Measurements from ENCODE around the gene PWWP2A.

PWWP2A gene

DNA sequence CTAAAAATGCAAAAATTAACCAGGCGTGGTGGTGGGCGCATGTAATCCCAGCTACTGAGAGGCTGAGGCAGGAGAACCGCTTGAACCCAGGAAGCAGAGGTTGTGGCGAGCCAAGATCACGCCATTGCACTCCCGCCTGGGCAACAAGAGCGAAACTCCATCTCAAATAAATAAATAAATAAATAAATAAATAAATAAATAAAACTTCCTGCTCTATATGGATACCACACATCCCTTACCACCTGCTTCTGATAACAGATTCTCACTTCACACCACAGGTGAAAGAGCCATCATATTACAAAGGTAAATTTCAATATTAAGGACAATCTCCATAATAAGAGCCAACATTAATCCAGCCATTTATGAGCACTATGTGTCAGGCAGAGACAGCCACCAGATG, 9.4 kb upstream of the PWWP2A start:
- no peak overlapping the region for H3K27ac ChIP-seq (ENCODE audit: low read length)
- H3K27me3 ChIP-seq (ENCODE audit: control insufficient read depth in 1 of 2, insufficient read depth in 2 of 2, low read length in 2 of 2): no peaks in the 10 kb centered on the region
- H3K36me3 ChIP-seq (ENCODE audit: control insufficient read depth in 2 of 2, insufficient read depth in 2 of 2, low read length in 2 of 2): no peaks in the 10 kb centered on the region
- no peak overlapping the region for H3K9ac ChIP-seq (ENCODE audit: low read length in 2 of 2)
- peaks cover 7% of the 10 kb centered on the region for H3K4me1 ChIP-seq (ENCODE audit: control insufficient read depth, insufficient read depth, low read length)
- no peak overlapping the region for H3K4me3 ChIP-seq (ENCODE audit: low read length in 2 of 2)
- H3K9me3 ChIP-seq (ENCODE audit: control insufficient read depth in 2 of 2, low read length in 2 of 2): no peaks in the 10 kb centered on the region

DNA sequence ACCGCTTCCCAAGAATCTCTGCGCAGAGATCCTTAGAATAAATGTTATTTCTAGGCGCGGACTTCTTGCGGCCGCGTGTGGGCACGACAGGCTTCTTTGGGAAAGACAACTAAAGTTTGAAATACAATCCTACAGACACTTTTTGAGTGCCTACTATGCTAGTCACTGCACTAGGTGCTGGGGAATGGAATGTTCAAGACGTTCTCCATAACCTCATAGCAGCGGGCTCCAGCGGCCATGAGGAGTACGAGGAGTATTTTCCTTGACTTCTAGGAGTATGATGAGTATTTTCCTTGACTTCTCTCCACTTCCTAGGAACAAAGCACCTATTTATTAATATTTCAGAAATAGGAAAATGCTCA, 636 bp upstream of the PWWP2A start:
- Histone ChIP-seq H3K9me3 (ENCODE audit: control insufficient read depth in 2 of 2, low read length in 2 of 2) (no peaks in the 10 kb centered on the region), H3K27ac (ENCODE audit: low read length) (no peak overlapping the region), H3K4me3 (ENCODE audit: low read length in 2 of 2) (no peak overlapping the region), H3K9ac (ENCODE audit: low read length in 2 of 2) (no peak overlapping the region), H3K27me3 (ENCODE audit: control insufficient read depth in 1 of 2, insufficient read depth in 2 of 2, low read length in 2 of 2) (no peaks in the 10 kb centered on the region), H3K4me1 (ENCODE audit: control insufficient read depth, insufficient read depth, low read length) (peaks cover 4% of the 10 kb centered on the region), H3K36me3 (ENCODE audit: control insufficient read depth in 2 of 2, insufficient read depth in 2 of 2, low read length in 2 of 2) (no peaks in the 10 kb centered on the region)

DNA sequence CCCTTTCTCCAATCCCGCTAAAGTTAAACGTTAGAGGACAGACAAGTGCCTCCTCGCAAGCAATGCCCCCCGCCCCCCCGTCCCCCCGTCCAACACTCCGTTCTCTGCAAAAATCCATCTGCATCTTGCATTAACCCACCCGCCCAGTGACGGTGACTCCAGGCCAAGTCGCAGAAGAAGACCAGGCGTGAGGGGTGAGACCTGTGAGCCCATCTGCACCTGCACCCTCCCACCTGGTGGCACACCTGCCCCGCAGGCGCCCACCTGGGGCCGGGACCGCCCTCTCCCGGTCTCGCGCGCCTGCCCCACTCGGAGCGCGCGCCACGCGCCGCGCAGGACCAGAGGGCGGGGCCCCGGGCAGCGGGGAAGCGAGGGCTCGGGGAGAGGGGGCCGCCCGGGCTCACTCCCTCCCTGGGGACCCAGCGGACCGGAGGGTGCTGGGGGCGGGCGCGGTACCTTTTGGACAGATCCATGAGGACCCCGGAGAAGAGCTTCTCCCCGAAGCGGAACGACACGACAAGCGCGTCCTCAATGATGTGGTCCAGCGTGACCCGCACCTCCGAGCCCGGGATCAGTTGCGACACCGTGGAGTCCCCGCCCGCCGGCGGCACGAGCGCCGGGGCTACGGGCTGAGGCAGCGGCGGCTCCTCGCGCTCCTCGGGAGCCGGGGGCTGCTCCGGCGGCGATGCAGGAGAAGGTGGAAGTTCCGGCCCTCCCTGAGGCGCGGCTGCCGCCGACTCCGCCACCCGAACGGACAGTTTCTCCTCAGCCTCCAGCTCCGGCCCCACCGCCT, 705 bp downstream of the PWWP2A start:
- Histone ChIP-seq H3K27me3 (ENCODE audit: control insufficient read depth in 1 of 2, insufficient read depth in 2 of 2, low read length in 2 of 2) (no peaks in the 10 kb centered on the region), H3K4me3 (ENCODE audit: low read length in 2 of 2) (peak overlapping the region; percentile 83 to 84)

DNA sequence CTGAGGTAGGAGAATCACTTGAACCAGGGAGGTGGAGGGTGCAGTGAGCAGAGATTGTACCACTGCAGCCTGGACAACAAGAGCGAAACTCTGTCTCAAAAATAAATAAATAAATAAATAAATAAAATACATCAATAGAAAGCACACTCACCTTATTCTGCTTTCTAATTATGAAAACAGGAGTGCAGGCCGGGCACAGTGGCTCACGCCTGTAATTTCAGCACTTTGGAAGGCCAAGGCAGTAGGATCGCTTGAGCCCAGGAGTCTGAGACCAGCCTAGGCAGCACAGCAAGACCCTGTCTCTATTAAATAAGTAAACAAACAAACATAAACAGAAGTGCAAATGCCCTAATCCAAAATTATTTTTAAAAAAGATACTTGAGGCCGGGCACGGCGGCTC, 2.3 kb downstream of the PWWP2A start:
- H3K9me3 ChIP-seq (ENCODE audit: control insufficient read depth in 2 of 2, low read length in 2 of 2): no peaks in the 10 kb centered on the region
- no peak overlapping the region for H3K9ac ChIP-seq (ENCODE audit: low read length in 2 of 2)
- H3K4me3 ChIP-seq (ENCODE audit: low read length in 2 of 2): no peak overlapping the region
- peaks cover 2 to 12% of the 10 kb centered on the region in 2 donors for H3K36me3 ChIP-seq (ENCODE audit: control insufficient read depth in 2 of 2, insufficient read depth in 2 of 2, low read length in 2 of 2)
- no peaks in the 10 kb centered on the region for H3K27me3 ChIP-seq (ENCODE audit: control insufficient read depth in 1 of 2, insufficient read depth in 2 of 2, low read length in 2 of 2)
- peaks cover 4% of the 10 kb centered on the region for H3K4me1 ChIP-seq (ENCODE audit: control insufficient read depth, insufficient read depth, low read length)
- no peak overlapping the region for H3K27ac ChIP-seq (ENCODE audit: low read length)

More for the DNA sequence above, 705 bp downstream of the PWWP2A start:
- peaks cover 4% of the 10 kb centered on the region for H3K4me1 ChIP-seq (ENCODE audit: control insufficient read depth, insufficient read depth, low read length)
- peak overlapping the region; percentile 86 to 90 for H3K9ac ChIP-seq (ENCODE audit: low read length in 2 of 2)
- H3K36me3 ChIP-seq (ENCODE audit: control insufficient read depth in 2 of 2, insufficient read depth in 2 of 2, low read length in 2 of 2): peaks cover 0 to 4% of the 10 kb centered on the region in 2 donors
- peak overlapping the region; percentile 83 for H3K27ac ChIP-seq (ENCODE audit: low read length)
- no peaks in the 10 kb centered on the region for H3K9me3 ChIP-seq (ENCODE audit: control insufficient read depth in 2 of 2, low read length in 2 of 2)

DNA sequence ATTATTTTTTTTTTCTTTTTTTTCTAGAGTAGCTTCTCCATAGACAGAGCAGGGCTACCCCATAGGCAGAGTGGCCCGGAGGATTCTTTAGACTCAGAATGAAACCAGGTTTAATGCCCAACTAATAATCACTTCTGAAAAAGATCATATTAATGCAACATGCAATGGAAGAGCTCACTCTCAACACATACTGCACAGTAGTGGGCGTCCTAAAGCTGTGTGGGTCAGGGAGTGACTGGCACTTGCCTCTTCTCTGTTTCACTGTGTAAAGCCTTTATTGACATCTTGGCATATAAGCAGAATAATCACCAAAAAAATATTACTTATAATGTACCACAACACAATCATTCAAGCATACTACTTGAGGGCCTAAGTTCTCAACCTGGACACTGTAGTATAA, 11.1 kb downstream of the PWWP2A start:
- peaks cover 4 to 10% of the 10 kb centered on the region in 2 donors for H3K36me3 ChIP-seq (ENCODE audit: control insufficient read depth in 2 of 2, insufficient read depth in 2 of 2, low read length in 2 of 2)
- no peaks in the 10 kb centered on the region for H3K9me3 ChIP-seq (ENCODE audit: control insufficient read depth in 2 of 2, low read length in 2 of 2)
- H3K27me3 ChIP-seq (ENCODE audit: control insufficient read depth in 1 of 2, insufficient read depth in 2 of 2, low read length in 2 of 2): no peaks in the 10 kb centered on the region
- no peak overlapping the region for H3K4me3 ChIP-seq (ENCODE audit: low read length in 2 of 2)
- H3K4me1 ChIP-seq (ENCODE audit: control insufficient read depth, insufficient read depth, low read length): no peaks in the 10 kb centered on the region
- no peak overlapping the region for H3K9ac ChIP-seq (ENCODE audit: low read length in 2 of 2)
- no peak overlapping the region for H3K27ac ChIP-seq (ENCODE audit: low read length)

DNA sequence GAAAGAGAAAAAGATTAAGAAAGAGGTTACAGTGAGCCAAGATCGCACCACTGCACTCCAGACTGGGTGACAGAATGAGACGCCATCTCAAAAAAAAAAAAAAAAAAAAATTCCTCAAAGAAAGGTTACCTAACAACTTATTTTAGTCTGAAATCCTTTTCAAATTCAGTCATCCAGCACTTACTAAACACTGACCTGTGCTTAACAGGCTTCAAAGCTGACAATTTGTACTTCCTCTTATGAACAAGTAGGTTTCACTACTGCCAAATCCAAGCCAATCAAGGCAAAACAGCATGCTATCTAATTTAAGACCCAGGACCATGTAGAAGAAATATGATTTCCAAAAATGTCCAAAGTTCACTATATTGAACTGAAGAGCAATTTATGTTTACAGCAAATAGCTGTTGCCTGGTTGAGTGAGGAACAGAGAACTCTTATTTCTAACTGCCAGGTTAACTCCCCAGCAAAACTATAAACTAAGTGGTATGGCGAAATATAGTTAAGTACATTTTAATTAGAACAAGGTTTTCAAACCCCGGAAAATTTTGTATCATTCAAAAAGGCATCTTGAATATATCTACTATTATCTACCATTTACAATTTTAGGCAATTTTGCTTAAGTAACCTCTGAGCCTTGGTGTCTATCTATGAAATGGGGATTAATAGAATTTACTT, 13.4 kb downstream of the PWWP2A start:
- Histone ChIP-seq H3K9me3 (ENCODE audit: control insufficient read depth in 2 of 2, low read length in 2 of 2) (no peaks in the 10 kb centered on the region), H3K36me3 (ENCODE audit: control insufficient read depth in 2 of 2, insufficient read depth in 2 of 2, low read length in 2 of 2) (peaks cover 0 to 2% of the 10 kb centered on the region in 2 donors), H3K27me3 (ENCODE audit: control insufficient read depth in 1 of 2, insufficient read depth in 2 of 2, low read length in 2 of 2) (no peaks in the 10 kb centered on the region), H3K27ac (ENCODE audit: low read length) (no peak overlapping the region), H3K9ac (ENCODE audit: low read length in 2 of 2) (no peak overlapping the region), H3K4me3 (ENCODE audit: low read length in 2 of 2) (no peak overlapping the region), H3K4me1 (ENCODE audit: control insufficient read depth, insufficient read depth, low read length) (no peaks in the 10 kb centered on the region)

DNA sequence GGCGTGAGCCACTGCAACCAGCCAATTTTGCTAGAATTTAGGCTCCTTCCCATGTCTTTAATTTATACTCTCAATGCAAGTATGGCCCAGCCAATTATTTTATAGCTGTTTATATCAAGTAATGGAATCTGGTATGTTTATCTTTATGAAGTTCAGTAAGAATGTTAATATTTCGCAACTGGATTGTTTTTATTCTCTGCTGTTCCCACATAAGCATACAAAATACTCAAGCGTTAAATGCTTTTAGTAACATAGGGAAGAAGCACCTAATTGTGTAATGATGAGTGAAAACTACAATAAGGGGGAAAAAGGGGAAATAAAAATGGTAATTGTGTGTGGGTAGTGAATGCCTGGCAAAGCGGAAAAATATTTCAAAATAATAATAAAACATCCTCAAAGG, 21.3 kb downstream of the PWWP2A start:
- Histone ChIP-seq H3K4me1 (ENCODE audit: control insufficient read depth, insufficient read depth, low read length) (no peaks in the 10 kb centered on the region), H3K4me3 (ENCODE audit: low read length in 2 of 2) (no peak overlapping the region), H3K9ac (ENCODE audit: low read length in 2 of 2) (no peak overlapping the region), H3K9me3 (ENCODE audit: control insufficient read depth in 2 of 2, low read length in 2 of 2) (no peaks in the 10 kb centered on the region), H3K27ac (ENCODE audit: low read length) (no peak overlapping the region), H3K36me3 (ENCODE audit: control insufficient read depth in 2 of 2, insufficient read depth in 2 of 2, low read length in 2 of 2) (peaks cover 3 to 10% of the 10 kb centered on the region in 2 donors), H3K27me3 (ENCODE audit: control insufficient read depth in 1 of 2, insufficient read depth in 2 of 2, low read length in 2 of 2) (no peaks in the 10 kb centered on the region)

DNA sequence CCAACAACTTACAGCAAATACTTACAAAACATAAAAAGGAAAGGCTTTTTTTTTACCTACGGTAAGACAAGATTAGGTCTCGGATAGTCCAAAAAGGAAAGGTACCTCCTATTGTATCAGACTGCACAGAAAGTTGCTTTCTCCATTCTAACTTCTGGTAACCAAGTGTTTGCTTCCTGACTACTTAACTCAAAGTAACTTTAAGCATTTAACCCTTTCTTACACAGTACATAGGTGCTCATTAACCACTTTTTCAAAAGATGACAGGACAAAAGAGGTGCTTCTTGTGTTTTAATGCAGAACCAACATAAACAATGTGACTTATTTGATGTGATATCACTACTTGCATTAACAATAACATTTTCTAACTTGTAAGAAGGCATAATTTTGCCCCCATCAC, 23.1 kb downstream of the PWWP2A start:
- no peaks in the 10 kb centered on the region for H3K4me1 ChIP-seq (ENCODE audit: control insufficient read depth, insufficient read depth, low read length)

DNA sequence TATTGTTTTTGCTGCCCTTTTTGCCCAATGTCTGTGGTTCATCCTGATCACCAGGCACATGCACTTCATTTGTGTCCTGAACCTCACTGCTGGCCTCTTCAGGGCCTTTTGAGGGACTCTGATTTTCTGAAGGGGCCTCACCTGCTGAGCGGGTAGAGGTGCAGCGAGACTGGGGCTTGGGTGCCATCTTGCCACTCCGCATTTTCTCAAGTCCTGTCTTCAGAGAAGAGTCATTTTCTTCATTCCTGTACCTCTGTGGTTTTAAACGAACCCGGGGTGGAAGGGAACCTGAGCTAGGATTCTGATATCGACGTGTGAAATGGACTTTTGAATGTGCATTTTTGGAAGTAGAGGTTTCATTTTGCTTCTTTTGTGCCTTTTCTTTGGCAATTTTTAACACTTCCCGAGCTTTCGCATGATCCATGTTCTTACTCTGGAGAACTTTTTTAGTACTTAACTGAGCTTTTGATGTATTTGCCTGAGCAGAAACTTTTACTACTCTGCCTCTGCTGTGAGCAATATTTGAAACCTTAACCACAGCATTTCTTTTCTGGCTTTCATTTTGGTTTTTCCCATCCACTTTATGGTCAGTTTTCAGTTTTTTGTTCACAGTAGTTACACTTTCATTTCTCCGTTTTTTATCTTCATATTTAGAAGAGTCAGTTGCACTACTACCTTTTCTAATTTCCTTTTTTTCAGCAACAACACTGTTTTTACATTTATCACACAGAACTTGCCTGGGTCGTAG, 26.1 kb downstream of the PWWP2A start:
- Histone ChIP-seq H3K4me3 (ENCODE audit: low read length in 2 of 2) (no peak overlapping the region), H3K27me3 (ENCODE audit: control insufficient read depth in 1 of 2, insufficient read depth in 2 of 2, low read length in 2 of 2) (no peaks in the 10 kb centered on the region), H3K9me3 (ENCODE audit: control insufficient read depth in 2 of 2, low read length in 2 of 2) (no peaks in the 10 kb centered on the region), H3K27ac (ENCODE audit: low read length) (no peak overlapping the region), H3K4me1 (ENCODE audit: control insufficient read depth, insufficient read depth, low read length) (no peaks in the 10 kb centered on the region), H3K9ac (ENCODE audit: low read length in 2 of 2) (no peak overlapping the region), H3K36me3 (ENCODE audit: control insufficient read depth in 2 of 2, insufficient read depth in 2 of 2, low read length in 2 of 2) (peaks cover 14 to 19% of the 10 kb centered on the region in 2 donors)

More for the DNA sequence above, 23.1 kb downstream of the PWWP2A start:
- H3K36me3 ChIP-seq (ENCODE audit: control insufficient read depth in 2 of 2, insufficient read depth in 2 of 2, low read length in 2 of 2): peaks cover 14 to 19% of the 10 kb centered on the region in 2 donors
- no peaks in the 10 kb centered on the region for H3K27me3 ChIP-seq (ENCODE audit: control insufficient read depth in 1 of 2, insufficient read depth in 2 of 2, low read length in 2 of 2)
- no peak overlapping the region for H3K4me3 ChIP-seq (ENCODE audit: low read length in 2 of 2)
- H3K9ac ChIP-seq (ENCODE audit: low read length in 2 of 2): no peak overlapping the region
- no peaks in the 10 kb centered on the region for H3K9me3 ChIP-seq (ENCODE audit: control insufficient read depth in 2 of 2, low read length in 2 of 2)
- H3K27ac ChIP-seq (ENCODE audit: low read length): no peak overlapping the region

DNA sequence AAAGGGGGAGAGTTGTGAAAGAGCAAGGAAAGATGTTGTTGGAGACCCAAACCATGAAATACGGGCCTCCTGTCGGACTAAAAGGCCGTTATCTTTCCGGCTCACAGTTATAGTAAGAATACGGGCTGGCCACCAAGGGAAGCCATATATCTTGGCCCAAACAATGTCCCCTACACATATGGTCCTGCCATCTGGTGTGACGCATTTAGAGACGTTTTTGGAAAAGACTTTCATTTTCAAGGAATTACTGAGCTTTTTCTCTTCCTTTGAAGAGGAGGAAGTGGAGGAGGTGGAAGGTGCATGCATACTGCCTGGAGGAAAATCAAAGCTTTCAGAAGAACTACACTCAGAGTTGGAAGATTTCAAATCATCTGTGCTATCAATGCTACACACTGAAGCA, 26.7 kb downstream of the PWWP2A start:
- H3K4me1 ChIP-seq (ENCODE audit: control insufficient read depth, insufficient read depth, low read length): no peaks in the 10 kb centered on the region
- H3K36me3 ChIP-seq (ENCODE audit: control insufficient read depth in 2 of 2, insufficient read depth in 2 of 2, low read length in 2 of 2): peaks cover 14 to 19% of the 10 kb centered on the region in 2 donors
- H3K27ac ChIP-seq (ENCODE audit: low read length): no peak overlapping the region
- H3K9me3 ChIP-seq (ENCODE audit: control insufficient read depth in 2 of 2, low read length in 2 of 2): no peaks in the 10 kb centered on the region
- H3K9ac ChIP-seq (ENCODE audit: low read length in 2 of 2): no peak overlapping the region
- no peaks in the 10 kb centered on the region for H3K27me3 ChIP-seq (ENCODE audit: control insufficient read depth in 1 of 2, insufficient read depth in 2 of 2, low read length in 2 of 2)
- no peak overlapping the region for H3K4me3 ChIP-seq (ENCODE audit: low read length in 2 of 2)

Measured in stomach smooth muscle (tissue), 2 donors.